SK-N-MC (cell line): ENCODE data around the gene AATK.

ENCODE experiments used
- EZH2 ChIP-seq: fragments of 200-600 bp; sonication (generic); IDR thresholded peaks from one replicate; pipeline ENCODE4 v1.6.1; 2017; ENCODE audit warnings: antibody characterized with exemption
- FOXP2 ChIP-seq: optimal IDR thresholded peaks from 2 replicates; pipeline ENCODE3; 2011; ENCODE audit warnings: mild to moderate bottlenecking, moderate library complexity; ENCODE audit not compliant: insufficient read depth; ENCODE audit errors: extremely low read length, control extremely low read depth
- POLR2AphosphoS5 ChIP-seq: IDR thresholded peaks from 2 replicates; pipeline ENCODE4 v1.6.1; 2012; ENCODE audit warnings: mild to moderate bottlenecking, low read depth, low read length, borderline replicate concordance

- TF ChIP-seq POLR2AphosphoS5: no peak
- TF ChIP-seq EZH2: no peak
- TF ChIP-seq FOXP2: no peak
Measured at GRCh38 chr17:81085420-81085911, 80.6 kb downstream of the AATK start.
